ENCODE measurements around the gene TEDC1. TPM values are rescaled to one million over a fixed set of nuclear protein-coding genes. Genes with fewer than 3 reads are reported as not detected.
"Not testable (repeated sequence)": the region's sequence is repeated elsewhere in the genome, so short reads cannot be mapped to it uniquely, and the experiment has no call there.

TEDC1 gene
- total RNA-seq, 1 experiment from 2014 or later = 30.3 TPM

DNA sequence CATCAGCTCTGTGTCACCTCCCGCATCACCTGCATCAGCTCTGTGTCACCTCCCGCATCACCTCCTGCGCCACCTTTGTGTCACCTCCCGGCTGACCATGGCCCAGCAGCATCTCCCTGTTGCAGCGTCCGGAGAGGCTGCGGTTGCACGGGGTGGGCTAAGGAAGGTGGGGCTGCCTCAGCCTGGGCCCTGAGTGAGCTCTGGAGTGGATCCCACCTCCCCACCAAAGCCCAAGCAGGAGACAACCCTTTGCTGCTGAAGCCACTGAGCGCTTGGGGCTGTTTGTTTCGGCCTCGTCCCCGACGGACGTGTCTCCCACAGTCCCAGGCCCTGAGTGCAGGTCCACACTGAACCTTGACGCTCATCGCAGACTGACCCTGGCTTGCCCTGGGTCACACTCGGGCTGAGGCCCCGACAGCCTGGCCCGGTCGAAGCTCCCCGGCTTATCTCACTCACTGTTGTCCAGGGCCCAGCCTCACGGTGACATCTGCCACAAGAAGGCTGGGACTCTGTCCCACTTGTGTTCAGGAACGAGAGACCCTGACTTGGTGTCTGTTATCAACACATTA, 47.5 kb downstream of the TEDC1 start:
- Histone ChIP-seq H3K9me3 (0 out of 2 replicates have a peak, but pooled peaks cover 1% of the 10 kb centered on the region), H3K27me3 (replicated peaks; ENCODE audit: control insufficient read depth, insufficient read depth, low read length) (no peaks in the 10 kb centered on the region), H3K4me3 (ENCODE audit: low read depth, low read length) (no peak overlapping the region), H3K36me3 (ENCODE audit: control insufficient read depth, insufficient read depth, low read length) (no peaks in the 10 kb centered on the region), H3K4me1 (no peaks in the 10 kb centered on the region)
- TF ChIP-seq, protein P1, sequence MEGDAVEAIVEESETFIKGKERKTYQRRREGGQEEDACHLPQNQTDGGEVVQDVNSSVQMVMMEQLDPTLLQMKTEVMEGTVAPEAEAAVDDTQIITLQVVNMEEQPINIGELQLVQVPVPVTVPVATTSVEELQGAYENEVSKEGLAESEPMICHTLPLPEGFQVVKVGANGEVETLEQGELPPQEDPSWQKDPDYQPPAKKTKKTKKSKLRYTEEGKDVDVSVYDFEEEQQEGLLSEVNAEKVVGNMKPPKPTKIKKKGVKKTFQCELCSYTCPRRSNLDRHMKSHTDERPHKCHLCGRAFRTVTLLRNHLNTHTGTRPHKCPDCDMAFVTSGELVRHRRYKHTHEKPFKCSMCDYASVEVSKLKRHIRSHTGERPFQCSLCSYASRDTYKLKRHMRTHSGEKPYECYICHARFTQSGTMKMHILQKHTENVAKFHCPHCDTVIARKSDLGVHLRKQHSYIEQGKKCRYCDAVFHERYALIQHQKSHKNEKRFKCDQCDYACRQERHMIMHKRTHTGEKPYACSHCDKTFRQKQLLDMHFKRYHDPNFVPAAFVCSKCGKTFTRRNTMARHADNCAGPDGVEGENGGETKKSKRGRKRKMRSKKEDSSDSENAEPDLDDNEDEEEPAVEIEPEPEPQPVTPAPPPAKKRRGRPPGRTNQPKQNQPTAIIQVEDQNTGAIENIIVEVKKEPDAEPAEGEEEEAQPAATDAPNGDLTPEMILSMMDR (IDR thresholded peaks at IDR 0.05; ENCODE audit: insufficient read depth in 1 of 2, low read depth in 1 of 2, low read length in 1 of 2, severe bottlenecking in 1 of 2, unreplicated experiment in 1 of 2) = no peak
- DNase-seq = no peak
- POLR2A ChIA-PET = no interaction called here
- CTCF ChIA-PET = interaction anchor here (0.6 kb wide), 1 partner anchor 406 kb away, joined by 10 read pairs; no protein-coding TSS in a partner anchor
- no peaks in the 10 kb centered on the region for H3K36me3 Mint-ChIP-seq (ENCODE audit: insufficient read depth, unreplicated experiment)
- peaks cover 21% of the 10 kb centered on the region for H3K27me3 Mint-ChIP-seq (ENCODE audit: insufficient read depth, unreplicated experiment)
- intact Hi-C loops (cut with micrococcal nuclease; ENCODE audit: unreplicated experiment) = no loop called here
- no TSS peak for BruUV-seq (replicated peaks)
- H3K4me1 Mint-ChIP-seq (ENCODE audit: low read depth, unreplicated experiment) = no peaks in the 10 kb centered on the region
- no peak overlapping the region for H3K27ac Mint-ChIP-seq (ENCODE audit: unreplicated experiment)
- no peak overlapping the region for H3K4me3 Mint-ChIP-seq (ENCODE audit: unreplicated experiment)
- peaks cover 13% of the 10 kb centered on the region for H3K9me3 Mint-ChIP-seq (ENCODE audit: unreplicated experiment)

DNA sequence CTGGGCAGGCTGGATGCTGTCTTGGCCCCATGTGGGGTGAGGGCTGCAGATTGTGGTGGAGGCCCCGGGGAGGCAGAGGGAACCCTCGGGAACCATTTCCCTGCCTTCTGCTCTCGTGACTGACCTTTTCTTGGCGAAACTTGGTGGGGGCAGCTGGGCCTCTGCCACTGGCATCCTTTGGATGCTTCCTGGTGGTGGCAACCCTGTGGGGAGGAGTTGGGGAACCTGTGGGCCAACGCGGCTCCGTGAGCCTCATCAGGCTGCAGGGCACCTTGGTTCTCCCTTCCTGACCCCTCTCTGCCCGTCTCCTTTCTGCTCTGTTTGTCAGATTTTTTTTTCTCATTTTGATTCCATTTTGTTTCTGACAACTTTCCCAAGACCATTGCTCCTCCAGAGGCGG, 49.8 kb downstream of the TEDC1 start:
- DNase-seq = no peak
- ChIA-PET CTCF (no interaction called here), POLR2A (no interaction called here)
- Histone ChIP-seq H3K36me3 (ENCODE audit: control insufficient read depth, insufficient read depth, low read length) (no peaks in the 10 kb centered on the region), H3K4me1 (no peaks in the 10 kb centered on the region), H3K27me3 (replicated peaks; ENCODE audit: control insufficient read depth, insufficient read depth, low read length) (no peaks in the 10 kb centered on the region), H3K4me3 (ENCODE audit: low read depth, low read length) (no peak overlapping the region), H3K9me3 (0 out of 2 replicates have a peak, but pooled peaks cover 3% of the 10 kb centered on the region)
- BruUV-seq (replicated peaks) = no TSS peak
- no peak overlapping the region for H3K27ac Mint-ChIP-seq (ENCODE audit: unreplicated experiment)
- TF ChIP-seq, protein P1 (IDR thresholded peaks at IDR 0.05; ENCODE audit: insufficient read depth in 1 of 2, low read depth in 1 of 2, low read length in 1 of 2, severe bottlenecking in 1 of 2, unreplicated experiment in 1 of 2) = no peak
- peaks cover 23% of the 10 kb centered on the region for H3K27me3 Mint-ChIP-seq (ENCODE audit: insufficient read depth, unreplicated experiment)
- no peak overlapping the region for H3K4me3 Mint-ChIP-seq (ENCODE audit: unreplicated experiment)
- H3K36me3 Mint-ChIP-seq (ENCODE audit: insufficient read depth, unreplicated experiment) = no peaks in the 10 kb centered on the region
- no peaks in the 10 kb centered on the region for H3K4me1 Mint-ChIP-seq (ENCODE audit: low read depth, unreplicated experiment)
- intact Hi-C loops (cut with micrococcal nuclease; ENCODE audit: unreplicated experiment) = no loop called here
- H3K9me3 Mint-ChIP-seq (ENCODE audit: unreplicated experiment) = peaks cover 13% of the 10 kb centered on the region

DNA sequence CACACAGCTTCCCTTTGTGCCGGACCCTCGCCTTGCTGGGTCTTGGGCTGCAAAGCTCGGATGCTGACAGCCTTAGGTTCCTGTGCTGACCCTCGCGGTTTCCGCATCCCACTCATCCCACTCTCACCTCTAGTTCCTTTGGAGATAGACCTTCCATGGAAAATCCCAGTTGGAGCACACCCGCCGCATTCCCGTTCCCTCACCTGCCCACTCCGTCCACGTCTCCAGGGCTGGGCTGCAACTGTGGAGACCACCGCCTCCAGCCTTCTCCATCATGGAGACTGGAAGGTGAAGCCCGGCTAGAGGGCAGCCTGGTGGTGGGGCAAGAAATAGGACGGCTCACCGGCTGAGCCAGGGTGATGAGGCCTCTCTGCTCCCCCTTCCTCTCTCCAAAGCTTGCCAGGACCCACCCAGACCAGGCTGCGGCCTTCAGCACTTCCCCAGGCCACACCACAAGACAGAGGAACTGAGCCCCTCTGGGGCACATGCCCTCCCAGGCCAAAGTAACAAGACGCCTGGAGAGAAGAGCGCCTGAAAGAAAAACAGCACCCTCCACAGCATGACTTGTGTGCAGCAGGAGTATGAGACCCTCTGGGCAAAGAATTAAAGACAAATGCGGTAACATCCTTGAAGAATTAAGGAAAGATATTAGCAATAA, 50.3 kb downstream of the TEDC1 start:
- no peaks in the 10 kb centered on the region for H3K36me3 Mint-ChIP-seq (ENCODE audit: insufficient read depth, unreplicated experiment)
- no peak overlapping the region for H3K4me3 ChIP-seq (ENCODE audit: low read depth, low read length)
- no peak for DNase-seq
- H3K27ac Mint-ChIP-seq (ENCODE audit: unreplicated experiment) = no peak overlapping the region
- H3K4me1 Mint-ChIP-seq (ENCODE audit: low read depth, unreplicated experiment) = no peaks in the 10 kb centered on the region
- H3K4me1 ChIP-seq = no peaks in the 10 kb centered on the region
- no peak overlapping the region for H3K4me3 Mint-ChIP-seq (ENCODE audit: unreplicated experiment)
- peaks cover 13% of the 10 kb centered on the region for H3K9me3 Mint-ChIP-seq (ENCODE audit: unreplicated experiment)
- H3K36me3 ChIP-seq (ENCODE audit: control insufficient read depth, insufficient read depth, low read length) = no peaks in the 10 kb centered on the region
- TF ChIP-seq, protein P1 (IDR thresholded peaks at IDR 0.05; ENCODE audit: insufficient read depth in 1 of 2, low read depth in 1 of 2, low read length in 1 of 2, severe bottlenecking in 1 of 2, unreplicated experiment in 1 of 2) = no peak
- 0 out of 2 replicates have a peak, but pooled peaks cover 3% of the 10 kb centered on the region for H3K9me3 ChIP-seq
- peaks cover 23% of the 10 kb centered on the region for H3K27me3 Mint-ChIP-seq (ENCODE audit: insufficient read depth, unreplicated experiment)
- BruUV-seq (replicated peaks) = no TSS peak
- no peaks in the 10 kb centered on the region for H3K27me3 ChIP-seq (replicated peaks; ENCODE audit: control insufficient read depth, insufficient read depth, low read length)
- ChIA-PET POLR2A (no interaction called here), CTCF (no interaction called here)
- intact Hi-C loops (cut with micrococcal nuclease; ENCODE audit: unreplicated experiment) = no loop called here

GRCh38 chr14:105545676-105546075, 54.6 kb downstream of the TEDC1 start:
- H3K27me3 ChIP-seq (replicated peaks; ENCODE audit: control insufficient read depth, insufficient read depth, low read length); DNase-seq; H3K4me1 Mint-ChIP-seq (ENCODE audit: low read depth, unreplicated experiment); H3K36me3 ChIP-seq (ENCODE audit: control insufficient read depth, insufficient read depth, low read length); H3K9me3 ChIP-seq; CTCF ChIA-PET; H3K4me3 Mint-ChIP-seq (ENCODE audit: unreplicated experiment); BruUV-seq (replicated peaks); H3K4me3 ChIP-seq (ENCODE audit: low read depth, low read length); intact Hi-C loops (cut with micrococcal nuclease; ENCODE audit: unreplicated experiment); H3K4me1 ChIP-seq; H3K36me3 Mint-ChIP-seq (ENCODE audit: insufficient read depth, unreplicated experiment); POLR2A ChIA-PET; H3K27ac Mint-ChIP-seq (ENCODE audit: unreplicated experiment): not testable (repeated sequence)
- H3K27me3 Mint-ChIP-seq (ENCODE audit: insufficient read depth, unreplicated experiment) = peaks cover 25% of the 10 kb centered on the region
- peaks cover 13% of the 10 kb centered on the region for H3K9me3 Mint-ChIP-seq (ENCODE audit: unreplicated experiment)

DNA sequence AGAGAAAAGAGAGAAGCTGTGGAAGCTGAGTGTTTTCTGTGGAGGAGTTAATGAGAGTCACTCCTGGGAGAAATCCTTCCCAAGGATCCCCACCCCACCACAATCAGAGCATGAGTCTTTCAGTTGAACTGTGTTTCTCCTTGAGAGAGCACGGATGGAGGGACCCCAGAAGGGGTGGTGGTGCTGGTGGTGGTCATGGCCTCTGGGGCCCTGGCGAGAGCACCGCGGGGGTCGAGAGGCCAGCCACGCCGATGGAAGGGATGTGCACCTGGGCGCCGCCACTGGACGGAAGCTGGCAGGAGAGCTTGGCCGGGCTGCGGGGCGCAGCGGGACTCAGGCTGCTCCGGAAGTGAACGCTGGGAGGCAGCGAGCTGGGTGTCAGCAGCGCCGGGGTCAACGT, 55.4 kb downstream of the TEDC1 start:
- CTCF ChIA-PET; H3K4me1 ChIP-seq; POLR2A ChIA-PET; H3K4me3 Mint-ChIP-seq (ENCODE audit: unreplicated experiment); BruUV-seq (replicated peaks); H3K27ac Mint-ChIP-seq (ENCODE audit: unreplicated experiment); H3K9me3 ChIP-seq; H3K4me3 ChIP-seq (ENCODE audit: low read depth, low read length); H3K36me3 ChIP-seq (ENCODE audit: control insufficient read depth, insufficient read depth, low read length); intact Hi-C loops (cut with micrococcal nuclease; ENCODE audit: unreplicated experiment); H3K4me1 Mint-ChIP-seq (ENCODE audit: low read depth, unreplicated experiment); H3K27me3 ChIP-seq (replicated peaks; ENCODE audit: control insufficient read depth, insufficient read depth, low read length); DNase-seq; H3K36me3 Mint-ChIP-seq (ENCODE audit: insufficient read depth, unreplicated experiment): not testable (repeated sequence)
- Mint-ChIP-seq H3K9me3 (ENCODE audit: unreplicated experiment) (peaks cover 13% of the 10 kb centered on the region), H3K27me3 (ENCODE audit: insufficient read depth, unreplicated experiment) (peaks cover 21% of the 10 kb centered on the region)

All from Caco-2 (cell line).